ENCODE data around the gene TENM4.

The TENM4 gene

GRCh38 chr11:79285756-79286155, 155.1 kb downstream of the TENM4 start:
- no peak for DNase-seq

- DNase-seq, result no peak
Measured at GRCh38 chr11:79276736-79277325, 164.0 kb downstream of the TENM4 start.

GRCh38 chr11:79274636-79275331, 166.0 kb downstream of the TENM4 start:
- DNase-seq, result no peak

- no peak for DNase-seq
Measured at GRCh38 chr11:79273781-79274180, 167.0 kb downstream of the TENM4 start.

GRCh38 chr11:79269611-79270307, 171.1 kb downstream of the TENM4 start:
- no peak for DNase-seq

- no peak for DNase-seq
Measured at GRCh38 chr11:79266396-79266795, 174.4 kb downstream of the TENM4 start.

GRCh38 chr11:79265756-79266322, 175.0 kb downstream of the TENM4 start:
- DNase-seq, result no peak

- no peak for DNase-seq
Measured at GRCh38 chr11:79264284-79264683, 176.5 kb downstream of the TENM4 start.

- DNase-seq, result no peak
Measured at GRCh38 chr11:79263001-79263400, 177.8 kb downstream of the TENM4 start.

- no peak for DNase-seq
Measured at GRCh38 chr11:79262221-79262620, 178.6 kb downstream of the TENM4 start.

- DNase-seq, result no peak
Measured at GRCh38 chr11:79261684-79262083, 179.1 kb downstream of the TENM4 start.

- no peak for DNase-seq
Measured at GRCh38 chr11:79259800-79260199, 181.0 kb downstream of the TENM4 start.

GRCh38 chr11:79258576-79258975, 182.3 kb downstream of the TENM4 start:
- DNase-seq, result no peak

- DNase-seq, result no peak
Measured at GRCh38 chr11:79255965-79256364, 184.9 kb downstream of the TENM4 start.

GRCh38 chr11:79253280-79253679, 187.6 kb downstream of the TENM4 start:
- no peak for DNase-seq

GRCh38 chr11:79249295-79249993, 191.4 kb downstream of the TENM4 start:
- no peak for DNase-seq

GRCh38 chr11:79244798-79245197, 196.0 kb downstream of the TENM4 start:
- no peak for DNase-seq

- DNase-seq, result no peak
Measured at GRCh38 chr11:79244241-79244772, 196.5 kb downstream of the TENM4 start.

GRCh38 chr11:79243422-79244210, 197.2 kb downstream of the TENM4 start:
- DNase-seq, result no peak

GRCh38 chr11:79242616-79243015, 198.2 kb downstream of the TENM4 start:
- no peak for DNase-seq

GRCh38 chr11:79241852-79242241, 199.0 kb downstream of the TENM4 start:
- DNase-seq, result no peak

GRCh38 chr11:79241205-79241851, 199.5 kb downstream of the TENM4 start:
- no peak for DNase-seq
